Activated CD8-positive, alpha-beta memory T cell treated with anti-CD3 and anti-CD28 coated beads, Interleukin-2, amount 10 ng/mL, durations not matched to agents 7 days and 5 days (primary cell): Measurements from ENCODE around the gene ULK4. TPM values are rescaled to one million over a fixed set of nuclear protein-coding genes. Genes with fewer than 3 reads are reported as not detected.
"Not testable (repeated sequence)": the region's sequence is repeated elsewhere in the genome, so short reads cannot be mapped to it uniquely, and the experiment has no call there.

ENCODE experiments used
- ATAC-seq: fragments of 150-1000 bp; cut with Tn5 transposase; one replicate; pipeline ENCODE4 v1.10.0; 2021; ENCODE audit warnings: moderate library complexity
- CTCF ChIA-PET: fragments of 350-600 bp; sonication (Branson Sonifier 250); formaldehyde crosslinking; loops from one replicate; lab custom pipeline; 2021; ENCODE audit warnings: antibody characterized with exemption; lab: Charles Lee
- DNase-seq: peaks from one replicate; pipeline ENCODE4 v3.0.0-alpha.2; 2020
- H3K27ac Mint-ChIP-seq: one replicate; pipeline ENCODE4 v1.8.0; 2021; ENCODE audit warnings: mild to moderate bottlenecking, mixed read lengths
- H3K27me3 Mint-ChIP-seq: one replicate; pipeline ENCODE4 v1.8.0; 2021; ENCODE audit warnings: mixed read lengths
- H3K36me3 Mint-ChIP-seq: one replicate; pipeline ENCODE4 v1.8.0; 2021; ENCODE audit warnings: mild to moderate bottlenecking, mixed read lengths
- H3K4me1 Mint-ChIP-seq: one replicate; pipeline ENCODE4 v1.8.0; 2021; ENCODE audit warnings: mixed read lengths
- H3K4me3 Mint-ChIP-seq: one replicate; pipeline ENCODE4 v1.8.0; 2021; ENCODE audit warnings: mild to moderate bottlenecking, moderate library complexity, mixed read lengths
- H3K9me3 Mint-ChIP-seq: one replicate; pipeline ENCODE4 v1.8.0; 2022; ENCODE audit warnings: low read depth, mixed read lengths
- total RNA-seq, 2 experiments: library from RNA; stranded (reverse); gene quantifications; one replicate each; pipeline ENCODE4 v1.2.3, GENCODE V29; 2021

ULK4 gene
- total RNA-seq, 2 experiments from 2014 or later, result 9.5 to 13.3 TPM

DNA sequence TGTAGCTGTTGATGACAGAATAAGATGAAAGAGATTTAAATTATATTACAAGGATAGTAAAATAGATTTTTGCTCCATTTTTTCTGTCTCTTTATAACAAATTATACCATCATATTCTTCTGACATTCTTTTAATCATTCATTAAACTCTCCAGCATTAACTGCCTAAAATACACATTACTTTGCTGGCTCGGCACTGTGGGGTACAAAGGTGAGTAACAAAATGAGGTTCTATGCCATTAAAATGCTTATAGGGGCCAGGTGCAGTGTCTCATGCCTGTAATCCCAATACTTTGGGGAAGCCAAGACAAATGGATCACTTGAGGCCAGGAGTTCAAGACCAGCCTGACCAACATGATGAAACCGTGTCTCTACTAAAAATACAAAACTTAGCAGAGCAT is 81.5 kb downstream of the ULK4 start:
- DNase-seq (no peak), ATAC-seq (no peak)
- H3K9me3 Mint-ChIP-seq, result no peaks in the 10 kb centered on the region
- H3K27me3 Mint-ChIP-seq, result no peaks in the 10 kb centered on the region
- H3K36me3 Mint-ChIP-seq, result no peaks in the 10 kb centered on the region
- H3K27ac Mint-ChIP-seq, result no peak overlapping the region
- no peaks in the 10 kb centered on the region for H3K4me1 Mint-ChIP-seq
- H3K4me3 Mint-ChIP-seq, result no peak overlapping the region
- CTCF ChIA-PET, result interaction anchor here (1.0 to 1.6 kb wide), 2 partner anchors 1295 to 1300 kb away, joined by 3 to 4 read pairs; no protein-coding TSS in a partner anchor

GRCh38 chr3:41877741-41878140 is 84.2 kb downstream of the ULK4 start:
- H3K4me3 Mint-ChIP-seq, H3K27ac Mint-ChIP-seq, DNase-seq, ATAC-seq, CTCF ChIA-PET, H3K4me1 Mint-ChIP-seq, H3K27me3 Mint-ChIP-seq, H3K9me3 Mint-ChIP-seq, H3K36me3 Mint-ChIP-seq: not testable (repeated sequence)

DNA sequence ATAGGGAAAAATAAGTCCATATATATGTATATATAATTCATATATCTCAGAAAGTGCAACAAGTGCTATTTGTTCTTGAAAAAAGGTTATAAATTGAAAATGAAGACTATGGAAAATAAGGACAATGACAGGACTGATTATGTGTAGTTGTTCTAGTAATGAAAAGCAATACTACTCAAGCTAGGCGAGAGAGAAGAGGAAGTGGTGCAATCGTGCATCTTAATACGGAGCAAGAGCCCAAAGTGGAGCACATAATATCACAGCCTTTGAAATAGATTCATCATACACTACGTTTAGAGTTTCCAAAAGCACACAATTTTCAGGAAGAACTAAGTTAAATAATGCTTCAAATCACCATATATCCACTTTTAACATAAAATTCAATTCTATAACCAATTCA is 87.9 kb downstream of the ULK4 start:
- Mint-ChIP-seq H3K36me3 (peaks cover 8% of the 10 kb centered on the region), H3K4me1 (no peaks in the 10 kb centered on the region), H3K4me3 (no peak overlapping the region), H3K27ac (no peak overlapping the region), H3K27me3 (no peaks in the 10 kb centered on the region), H3K9me3 (peaks cover 2% of the 10 kb centered on the region)
- no peak for ATAC-seq
- DNase-seq, result no peak
- CTCF ChIA-PET, result interaction anchor here (2.1 kb wide), 1 partner anchor 1289 kb away, joined by 6 read pairs; no protein-coding TSS in a partner anchor

DNA sequence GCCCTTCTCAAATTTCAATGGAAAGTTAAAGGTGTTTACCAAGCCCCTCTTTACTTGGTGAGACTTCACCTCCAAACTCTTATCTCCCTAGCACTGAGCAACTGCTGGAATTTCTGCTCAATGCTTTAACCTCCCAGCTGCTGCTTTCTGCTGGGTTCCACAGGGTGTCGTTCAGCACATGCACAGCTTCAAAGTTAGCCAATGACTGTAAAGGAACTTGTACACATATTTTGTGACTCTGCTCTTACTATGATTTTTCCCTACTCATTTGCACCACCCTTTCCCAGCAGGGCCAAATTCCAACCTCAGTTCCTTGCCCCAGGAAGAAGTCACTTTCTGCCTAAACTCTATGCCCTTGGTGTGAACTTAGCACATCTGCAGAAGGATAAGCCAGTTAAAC is 89.7 kb downstream of the ULK4 start:
- peaks cover 8% of the 10 kb centered on the region for H3K36me3 Mint-ChIP-seq
- CTCF ChIA-PET, result no interaction called here
- H3K9me3 Mint-ChIP-seq, result peaks cover 2% of the 10 kb centered on the region
- no peaks in the 10 kb centered on the region for H3K27me3 Mint-ChIP-seq
- DNase-seq (no peak), ATAC-seq (no peak)
- H3K4me1 Mint-ChIP-seq, result no peaks in the 10 kb centered on the region
- H3K4me3 Mint-ChIP-seq, result no peak overlapping the region
- no peak overlapping the region for H3K27ac Mint-ChIP-seq

DNA sequence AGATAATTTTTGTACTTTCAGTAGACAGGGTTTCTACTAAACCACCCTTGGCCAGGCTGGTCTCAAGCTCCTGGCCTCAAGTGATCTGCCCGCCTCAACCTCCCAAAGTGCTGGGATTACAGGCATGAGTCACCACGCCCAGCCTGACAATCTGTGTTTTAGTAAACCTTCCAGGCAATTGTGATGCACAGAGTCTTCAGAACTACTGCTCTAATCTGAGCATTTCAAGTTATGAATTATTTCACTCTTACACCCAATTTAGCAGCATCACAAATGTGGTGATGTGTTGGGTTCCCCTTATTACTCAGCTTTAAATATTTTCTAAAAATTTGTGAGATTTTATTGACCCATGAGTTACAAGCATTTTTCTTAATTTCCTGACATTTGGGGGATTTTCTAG is 94.4 kb downstream of the ULK4 start:
- CTCF ChIA-PET, result no interaction called here

GRCh38 chr3:41866298-41866697 is 95.6 kb downstream of the ULK4 start:
- Mint-ChIP-seq H3K4me3 (no peak overlapping the region), H3K27ac (no peak overlapping the region), H3K4me1 (no peaks in the 10 kb centered on the region), H3K36me3 (peaks cover 10% of the 10 kb centered on the region), H3K9me3 (peaks cover 2% of the 10 kb centered on the region), H3K27me3 (no peaks in the 10 kb centered on the region)
- DNase-seq, result no peak
- CTCF ChIA-PET, result no interaction called here
- no peak for ATAC-seq

More for the DNA sequence above, 94.4 kb downstream of the ULK4 start:
- Mint-ChIP-seq H3K4me1 (no peaks in the 10 kb centered on the region), H3K9me3 (peaks cover 2% of the 10 kb centered on the region), H3K36me3 (peaks cover 14% of the 10 kb centered on the region), H3K27ac (no peak overlapping the region), H3K4me3 (no peak overlapping the region), H3K27me3 (no peaks in the 10 kb centered on the region)
- DNase-seq, result no peak
- no peak for ATAC-seq

GRCh38 chr3:41863024-41863423 is 98.9 kb downstream of the ULK4 start:
- H3K36me3 Mint-ChIP-seq, result peaks cover 8% of the 10 kb centered on the region
- no peak overlapping the region for H3K4me3 Mint-ChIP-seq
- no peak overlapping the region for H3K27ac Mint-ChIP-seq
- ATAC-seq (no peak), DNase-seq (no peak)
- H3K27me3 Mint-ChIP-seq, result no peaks in the 10 kb centered on the region
- H3K9me3 Mint-ChIP-seq, result no peaks in the 10 kb centered on the region
- CTCF ChIA-PET, result no interaction called here
- H3K4me1 Mint-ChIP-seq, result no peaks in the 10 kb centered on the region

GRCh38 chr3:41860489-41860888 is 101.4 kb downstream of the ULK4 start:
- H3K9me3 Mint-ChIP-seq, result not testable (repeated sequence)

DNA sequence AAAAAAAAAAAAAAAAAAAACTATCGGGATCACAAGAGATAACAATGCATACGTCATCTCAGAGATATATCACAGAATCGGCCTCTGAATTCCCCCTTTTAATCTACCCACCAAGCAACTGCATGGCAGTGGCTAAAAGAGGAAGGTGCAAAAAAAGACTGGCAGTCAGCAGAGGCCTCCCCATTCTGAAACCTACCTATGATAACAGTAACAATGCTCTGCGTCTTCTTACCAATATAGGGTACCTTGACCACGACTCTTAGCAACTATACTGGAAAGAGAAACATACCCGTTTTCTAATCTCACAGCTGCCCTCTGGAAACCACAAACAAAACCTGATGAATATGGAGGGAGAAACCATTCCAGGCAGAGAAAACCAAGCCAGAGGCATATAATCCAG is 106.9 kb downstream of the ULK4 start:
- CTCF ChIA-PET, result no interaction called here
- no peaks in the 10 kb centered on the region for H3K9me3 Mint-ChIP-seq
- DNase-seq, result no peak
- H3K36me3 Mint-ChIP-seq, result peaks cover 3% of the 10 kb centered on the region
- no peak overlapping the region for H3K4me3 Mint-ChIP-seq
- no peaks in the 10 kb centered on the region for H3K27me3 Mint-ChIP-seq
- H3K27ac Mint-ChIP-seq, result no peak overlapping the region
- H3K4me1 Mint-ChIP-seq, result peaks cover under 1% of the 10 kb centered on the region
- ATAC-seq, result no peak

More at GRCh38 chr3:41860489-41860888, 101.4 kb downstream of the ULK4 start:
- H3K4me1 Mint-ChIP-seq, H3K36me3 Mint-ChIP-seq, H3K27ac Mint-ChIP-seq, ATAC-seq, H3K4me3 Mint-ChIP-seq, CTCF ChIA-PET, DNase-seq, H3K27me3 Mint-ChIP-seq: not testable (repeated sequence)

- no peak for DNase-seq
- CTCF ChIA-PET, result no interaction called here
- Mint-ChIP-seq H3K27ac (no peak overlapping the region), H3K27me3 (no peaks in the 10 kb centered on the region), H3K4me1 (peaks cover 9% of the 10 kb centered on the region), H3K36me3 (peaks cover 3% of the 10 kb centered on the region), H3K9me3 (no peaks in the 10 kb centered on the region), H3K4me3 (no peak overlapping the region)
- no peak for ATAC-seq
These were observed 108.2 kb downstream of the ULK4 start for GRCh38 chr3:41853540-41854196.

- ATAC-seq (no peak), DNase-seq (no peak)
- CTCF ChIA-PET, result no interaction called here
- Mint-ChIP-seq H3K36me3 (peaks cover 3% of the 10 kb centered on the region), H3K9me3 (no peaks in the 10 kb centered on the region), H3K27ac (no peak overlapping the region), H3K4me3 (no peak overlapping the region), H3K4me1 (peaks cover 19% of the 10 kb centered on the region), H3K27me3 (no peaks in the 10 kb centered on the region)
These were observed 112.9 kb downstream of the ULK4 start for GRCh38 chr3:41848753-41849574.

DNA sequence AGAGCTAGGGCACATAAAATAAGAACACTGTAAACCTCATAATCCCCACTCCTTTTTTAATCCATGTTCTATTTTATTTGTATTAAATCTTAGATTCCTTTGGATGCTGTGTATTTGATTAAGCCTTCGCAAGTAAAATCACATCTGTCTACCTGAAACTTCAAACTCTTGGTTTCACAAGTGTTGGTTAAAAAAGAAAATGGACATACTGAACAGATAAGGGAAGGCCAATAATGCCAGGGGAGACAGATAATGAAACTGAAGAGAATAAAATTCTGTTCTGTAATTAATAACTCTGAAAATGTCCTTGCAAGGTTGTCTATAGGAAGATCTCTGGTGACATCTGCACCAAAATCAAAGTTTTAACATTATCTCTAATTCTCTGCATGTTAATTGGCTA is 114.2 kb downstream of the ULK4 start:
- Mint-ChIP-seq H3K27me3 (no peaks in the 10 kb centered on the region), H3K4me3 (no peak overlapping the region)

DNA sequence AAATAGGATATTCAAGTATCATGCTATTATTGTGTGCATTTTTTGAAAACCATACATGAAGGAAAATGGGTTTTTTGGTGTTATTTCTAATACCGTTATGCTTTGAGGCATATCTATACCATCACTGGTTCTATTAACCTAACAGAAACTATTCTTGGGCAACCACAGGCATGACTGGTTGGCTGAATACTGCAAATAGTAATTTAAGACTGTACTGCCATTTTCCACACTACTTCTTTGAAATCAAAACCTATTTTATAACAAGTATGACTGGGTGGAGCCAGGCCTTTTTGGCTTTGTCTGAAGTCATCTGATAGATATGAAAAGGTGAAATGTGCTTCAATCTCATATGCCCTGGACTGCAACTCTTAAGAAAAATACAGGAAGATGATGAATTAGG is 115.1 kb downstream of the ULK4 start:
- CTCF ChIA-PET, result no interaction called here
- Mint-ChIP-seq H3K27me3 (no peaks in the 10 kb centered on the region), H3K27ac (no peak overlapping the region), H3K4me3 (no peak overlapping the region), H3K36me3 (peaks cover 15% of the 10 kb centered on the region), H3K4me1 (peaks cover 19% of the 10 kb centered on the region), H3K9me3 (peaks cover 6% of the 10 kb centered on the region)
- DNase-seq (no peak), ATAC-seq (no peak)

More for the DNA sequence above, 114.2 kb downstream of the ULK4 start:
- no peak overlapping the region for H3K27ac Mint-ChIP-seq
- ATAC-seq (no peak), DNase-seq (no peak)
- H3K9me3 Mint-ChIP-seq, result peaks cover under 1% of the 10 kb centered on the region
- H3K36me3 Mint-ChIP-seq, result peaks cover 10% of the 10 kb centered on the region
- H3K4me1 Mint-ChIP-seq, result peaks cover 19% of the 10 kb centered on the region
- CTCF ChIA-PET, result no interaction called here

GRCh38 chr3:41845826-41846225 is 116.1 kb downstream of the ULK4 start:
- Mint-ChIP-seq H3K27me3 (no peaks in the 10 kb centered on the region), H3K9me3 (peaks cover 6% of the 10 kb centered on the region), H3K36me3 (peaks cover 14% of the 10 kb centered on the region), H3K4me3 (no peak overlapping the region), H3K4me1 (peaks cover 19% of the 10 kb centered on the region), H3K27ac (no peak overlapping the region)
- ATAC-seq, result no peak
- CTCF ChIA-PET, result no interaction called here
- no peak for DNase-seq
